Anterior cingulate cortex (tissue), 58 donors: ENCODE results near the gene RAB40C.

Experiments used
- DNase-seq, 58 donors: peaks; one replicate each; lab custom pipeline; 2025; lab: John Stamatoyannopoulos, UW

Gene RAB40C

GRCh38 chr16:674214-674881 is 84.5 kb downstream of the RAB40C start:
- DNase-seq, result no peak

- peak in 43 of 58 donors; percentile 10 to 67 (median 41) for DNase-seq
These were observed 85.4 kb downstream of the RAB40C start, which contains the start of gene RHBDL1 for GRCh38 chr16:674968-675883. Gene RHBDL1, plus strand, starts transcription at chr16:675671. Its CDS starts 120 bp downstream, at chr16:675791.

GRCh38 chr16:675884-676564 is 86.2 kb downstream of the RAB40C start:
- DNase-seq, result peak in 2 of 58 donors; percentile 29 to 33

- no peak for DNase-seq
These were observed 86.7 kb downstream of the RAB40C start for GRCh38 chr16:676565-676902.

GRCh38 chr16:676913-677312 is 87.0 kb downstream of the RAB40C start:
- no peak for DNase-seq

GRCh38 chr16:677316-678190 is 87.7 kb downstream of the RAB40C start:
- no peak for DNase-seq

- DNase-seq, result no peak
These were observed 88.5 kb downstream of the RAB40C start for GRCh38 chr16:678209-678857.
